D721Med (cell line): ENCODE data around the gene PDE6B.

Experiments used
- DNase-seq: peaks from one replicate; pipeline ENCODE4 v3.0.0; 2011; ENCODE audit warnings: low spot score; ENCODE audit not compliant: insufficient read length
- FAIRE-seq: peaks from 2 replicates; lab custom pipeline; 2011; peaks lifted over from hg19 to GRCh38; lab: Jason Lieb, UNC
- TF ChIP-seq, protein P1 (sequence below): IDR thresholded peaks from 2 replicates; pipeline ENCODE4 v1.5.1; 2012; ENCODE audit warnings: mild to moderate bottlenecking, control low read depth; ENCODE audit not compliant: insufficient read depth; ENCODE audit errors: missing control alignments

PDE6B gene

DNA sequence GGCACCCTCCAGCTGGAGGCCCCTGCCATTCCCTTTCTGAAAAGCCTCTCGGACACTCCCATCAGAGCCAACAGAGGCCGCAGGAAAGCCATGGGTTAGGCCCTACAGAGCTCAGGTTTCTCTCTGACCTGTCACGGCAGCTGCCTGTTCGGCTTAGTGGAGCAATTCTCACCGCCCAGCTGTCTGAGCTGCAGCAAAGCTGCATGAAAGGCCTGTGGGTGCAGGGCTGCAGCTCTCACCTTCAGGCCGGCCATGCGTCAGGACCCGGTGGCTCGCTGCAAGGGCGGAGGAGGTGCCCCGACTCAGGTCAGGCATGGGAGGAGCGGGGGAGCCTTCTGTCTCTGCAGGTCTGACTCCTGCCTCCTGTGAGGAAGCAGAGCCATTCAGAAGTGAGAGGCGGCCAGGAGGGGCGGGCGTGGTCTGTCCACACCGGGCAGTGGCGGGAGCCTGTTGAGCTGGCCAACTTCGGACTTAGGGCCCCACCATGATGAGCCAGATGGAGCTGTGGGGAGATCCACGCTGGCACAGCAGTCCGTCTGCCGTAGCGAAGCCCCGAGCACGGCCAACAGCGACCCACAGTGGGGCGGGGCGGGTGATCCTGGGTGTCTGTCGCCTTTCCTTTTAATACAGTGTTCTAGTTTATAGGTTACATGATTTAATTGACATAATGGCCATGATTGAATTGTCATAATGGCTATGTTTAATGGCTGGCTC, 23.4 kb downstream of the PDE6B start:
- TF ChIP-seq, protein P1, sequence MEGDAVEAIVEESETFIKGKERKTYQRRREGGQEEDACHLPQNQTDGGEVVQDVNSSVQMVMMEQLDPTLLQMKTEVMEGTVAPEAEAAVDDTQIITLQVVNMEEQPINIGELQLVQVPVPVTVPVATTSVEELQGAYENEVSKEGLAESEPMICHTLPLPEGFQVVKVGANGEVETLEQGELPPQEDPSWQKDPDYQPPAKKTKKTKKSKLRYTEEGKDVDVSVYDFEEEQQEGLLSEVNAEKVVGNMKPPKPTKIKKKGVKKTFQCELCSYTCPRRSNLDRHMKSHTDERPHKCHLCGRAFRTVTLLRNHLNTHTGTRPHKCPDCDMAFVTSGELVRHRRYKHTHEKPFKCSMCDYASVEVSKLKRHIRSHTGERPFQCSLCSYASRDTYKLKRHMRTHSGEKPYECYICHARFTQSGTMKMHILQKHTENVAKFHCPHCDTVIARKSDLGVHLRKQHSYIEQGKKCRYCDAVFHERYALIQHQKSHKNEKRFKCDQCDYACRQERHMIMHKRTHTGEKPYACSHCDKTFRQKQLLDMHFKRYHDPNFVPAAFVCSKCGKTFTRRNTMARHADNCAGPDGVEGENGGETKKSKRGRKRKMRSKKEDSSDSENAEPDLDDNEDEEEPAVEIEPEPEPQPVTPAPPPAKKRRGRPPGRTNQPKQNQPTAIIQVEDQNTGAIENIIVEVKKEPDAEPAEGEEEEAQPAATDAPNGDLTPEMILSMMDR: no peak
- DNase-seq (no peak), FAIRE-seq (no peak)

DNA sequence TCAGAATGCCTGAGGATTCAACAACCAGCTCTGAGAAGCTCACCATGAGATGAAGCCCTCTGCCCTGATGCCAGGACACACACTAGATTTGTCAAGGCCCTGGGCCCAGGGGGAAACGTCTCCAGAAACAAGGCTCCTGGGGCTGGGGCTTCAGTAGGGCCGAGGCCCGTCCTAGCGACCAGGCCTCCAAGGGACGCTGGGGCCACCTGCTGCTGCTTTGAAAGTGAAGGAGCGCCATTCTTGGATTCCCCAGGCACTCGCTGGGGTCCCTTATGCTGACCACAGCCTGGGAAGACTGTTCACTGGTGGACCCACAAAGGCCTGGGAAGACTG, 23.9 kb downstream of the PDE6B start:
- DNase-seq: no peak
- no peak for FAIRE-seq
- TF ChIP-seq, protein P1: no peak

DNA sequence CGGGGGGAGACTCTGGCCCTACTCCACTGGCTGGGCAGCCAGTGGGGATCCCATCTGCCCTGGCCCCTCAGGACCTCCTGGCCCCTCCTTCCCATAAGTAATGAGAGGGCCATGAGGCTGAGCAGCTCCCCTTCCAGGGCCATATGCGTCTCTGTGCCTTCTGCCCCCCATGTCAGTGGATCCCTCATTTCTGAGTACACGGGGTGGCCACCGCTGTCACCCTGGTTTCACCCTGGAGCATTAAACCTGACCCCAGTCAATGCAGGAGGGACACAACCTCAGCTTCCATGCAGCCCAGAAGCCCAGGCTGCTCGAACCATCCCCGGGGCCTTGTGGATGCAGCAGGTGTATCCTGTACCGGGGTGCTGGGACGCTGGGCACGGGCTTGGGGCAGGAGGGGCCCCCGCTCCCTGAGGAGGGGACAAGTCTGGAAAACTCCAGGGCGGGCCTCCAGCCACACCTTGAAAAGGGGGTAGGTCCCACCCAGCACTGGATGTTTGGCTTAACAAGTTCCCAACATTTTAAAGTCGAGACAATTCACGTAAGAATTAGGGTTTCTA, 24.5 kb downstream of the PDE6B start:
- FAIRE-seq: no peak

DNA sequence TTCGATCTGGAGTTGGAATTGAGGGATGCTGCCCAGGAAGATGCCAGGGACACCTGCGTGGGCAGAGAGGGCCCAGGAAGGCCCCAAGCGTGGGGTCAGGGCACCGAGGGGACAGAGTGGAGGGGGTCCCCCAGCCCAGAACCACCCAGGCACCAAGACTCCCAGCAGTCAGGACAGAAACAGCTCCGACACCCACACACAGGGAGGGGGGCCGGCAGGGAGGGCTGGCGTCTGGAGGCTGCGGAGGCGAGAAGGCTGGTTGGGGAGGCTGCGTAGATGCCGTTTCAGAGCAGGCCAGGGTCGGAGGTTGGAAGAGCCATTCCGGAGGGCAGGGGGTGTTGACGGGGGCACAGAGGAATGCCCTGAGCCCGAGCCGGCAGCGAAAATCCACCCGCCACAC, 25.1 kb downstream of the PDE6B start:
- DNase-seq: no peak
- TF ChIP-seq, protein P1: no peak
- no peak for FAIRE-seq

More for the DNA sequence above, 24.5 kb downstream of the PDE6B start:
- DNase-seq: no peak
- TF ChIP-seq, protein P1: no peak

DNA sequence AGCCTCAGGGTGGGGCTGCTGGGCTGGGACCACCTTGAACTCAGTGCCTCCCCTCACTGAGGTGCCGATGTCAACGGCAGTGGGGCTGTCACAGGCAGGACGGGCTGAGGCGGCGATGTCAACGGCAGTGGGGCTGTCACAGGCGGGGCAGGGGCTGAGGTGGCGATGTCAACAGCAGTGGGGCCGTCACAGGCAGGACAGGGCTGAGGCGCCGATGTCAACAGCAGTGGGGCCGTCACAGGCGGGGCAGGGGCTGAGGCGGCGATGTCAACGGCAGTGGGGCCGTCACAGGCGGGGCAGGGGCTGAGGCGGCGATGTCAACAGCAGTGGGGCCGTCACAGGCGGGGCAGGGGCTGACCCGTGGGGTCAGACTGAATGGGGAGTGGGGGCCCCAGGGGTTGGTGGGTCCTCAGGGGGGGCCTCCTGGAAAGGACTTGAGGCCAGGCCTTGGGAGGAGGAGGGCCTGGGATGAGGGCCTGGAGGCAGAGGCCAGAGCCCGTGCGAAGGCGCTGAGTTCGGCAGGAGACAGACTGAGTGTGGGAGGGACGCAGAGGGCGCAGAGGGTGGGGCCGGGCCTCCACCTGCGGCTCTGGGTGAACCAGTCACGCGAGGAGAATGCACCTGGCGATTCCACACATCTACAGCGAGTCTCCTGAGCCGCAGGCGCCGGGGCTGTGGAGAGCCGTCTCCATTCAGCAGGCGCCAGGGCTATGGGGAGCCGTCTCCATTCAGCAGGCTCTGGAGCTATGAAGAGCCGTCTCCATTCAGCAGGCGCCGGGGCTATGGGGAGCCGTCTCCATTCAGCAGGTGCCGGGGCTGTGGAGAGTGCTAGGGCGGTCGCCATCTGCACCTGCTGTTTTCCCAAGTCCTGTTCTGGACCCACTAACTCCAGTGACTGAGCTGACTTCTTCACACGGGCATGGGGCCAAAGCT, 25.8 kb downstream of the PDE6B start:
- TF ChIP-seq, protein P1: no peak
- no peak for DNase-seq
- no peak for FAIRE-seq

DNA sequence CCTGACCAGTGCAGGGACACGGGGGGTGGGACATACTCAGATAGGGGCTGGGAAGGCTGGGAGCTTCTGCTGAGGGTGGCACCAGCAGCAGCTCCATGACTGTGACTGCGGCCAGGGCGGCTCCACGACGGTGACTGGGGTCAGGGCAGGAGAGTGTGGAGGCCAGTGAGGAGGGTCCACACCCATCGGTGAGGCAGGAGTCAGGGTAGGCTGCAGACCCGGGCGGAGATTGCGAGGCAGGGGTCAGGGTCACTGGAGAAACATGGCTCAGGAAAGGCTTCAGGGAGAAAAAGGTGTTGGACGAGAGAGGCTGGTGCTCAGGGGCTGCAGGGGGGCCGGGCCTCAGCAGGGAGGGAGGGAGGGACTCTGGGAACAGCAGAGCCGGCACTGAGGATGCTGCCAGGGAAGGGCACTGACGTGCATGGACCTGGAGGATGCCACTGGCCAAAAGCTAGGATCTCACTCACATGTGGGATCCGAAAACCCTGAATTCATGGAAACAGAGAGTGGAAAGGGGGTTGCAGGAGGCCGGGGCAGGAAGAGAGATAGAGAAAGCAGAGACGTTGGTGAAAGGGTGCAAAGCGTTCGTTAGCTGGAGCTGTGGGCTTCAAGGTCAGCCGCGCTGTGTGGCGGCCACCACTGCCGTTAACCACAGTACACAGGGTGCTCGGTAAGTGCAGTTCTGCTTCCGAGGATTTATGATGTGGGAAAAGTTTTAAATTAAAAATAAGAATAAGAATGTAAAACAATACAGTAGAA, 26.7 kb downstream of the PDE6B start:
- TF ChIP-seq, protein P1: no peak
- DNase-seq: no peak
- FAIRE-seq: no peak
